GM12801 (cell line): ENCODE results near the gene GTF2E1.

Experiments
- CTCF ChIP-seq: IDR thresholded peaks from one replicate; pipeline ENCODE4 v1.5.1; 2011; ENCODE audit warnings: control low read depth; ENCODE audit not compliant: insufficient read length; ENCODE audit errors: extremely low read depth

The GTF2E1 gene

GRCh38 chr3:120713262-120713661 lies 29.3 kb upstream of the GTF2E1 start:
- TF ChIP-seq CTCF: no peak

- TF ChIP-seq CTCF: no peak
Observed at GRCh38 chr3:120726791-120727190, 15.8 kb upstream of the GTF2E1 start.

- TF ChIP-seq CTCF: no peak
Observed at GRCh38 chr3:120730576-120731542, 11.7 kb upstream of the GTF2E1 start.

- TF ChIP-seq CTCF: no peak
Observed at GRCh38 chr3:120741320-120741719, 1.2 kb upstream of the GTF2E1 start.

GRCh38 chr3:120741837-120742197 lies 727 bp upstream of the GTF2E1 start:
- no peak for TF ChIP-seq CTCF

GRCh38 chr3:120742849-120743365 lies 363 bp downstream of the GTF2E1 start:
- TF ChIP-seq CTCF: no peak

- TF ChIP-seq CTCF: no peak
Observed at GRCh38 chr3:120743556-120744195, 1.1 kb downstream of the GTF2E1 start.
